Measurements from ENCODE around the gene KLRF2.

Gene KLRF2

GRCh38 chr12:9935026-9935425, 53.7 kb downstream of the KLRF2 start:
- no peak overlapping the region for H3K4me3 ChIP-seq (ENCODE audit: low read length, poor library complexity, severe bottlenecking)
- H2AFZ ChIP-seq (ENCODE audit: low read length): no peak overlapping the region
- H3K4me2 ChIP-seq (ENCODE audit: low read depth, low read length, poor library complexity, severe bottlenecking): no peak overlapping the region
- H4K20me1 ChIP-seq (ENCODE audit: insufficient read depth, low read length, poor library complexity, severe bottlenecking): peaks cover 27% of the 10 kb centered on the region
- H3K27me3 ChIP-seq (ENCODE audit: insufficient read depth, low read length, poor library complexity, severe bottlenecking): no peaks in the 10 kb centered on the region
- no peaks in the 10 kb centered on the region for H3K9me3 ChIP-seq (ENCODE audit: insufficient read depth, low read depth, low read length)
- no peaks in the 10 kb centered on the region for H3K9me2 ChIP-seq (replicated peaks; ENCODE audit: low read depth, low read length)
- 0 out of 2 replicates have a peak, but pooled peaks cover 5% of the 10 kb centered on the region for H3K36me3 ChIP-seq (ENCODE audit: insufficient read depth, low read length)
- H3K79me2 ChIP-seq (ENCODE audit: insufficient read depth, low read length): peaks cover 35% of the 10 kb centered on the region
- H3K9ac ChIP-seq (ENCODE audit: low read depth, low read length, poor library complexity, severe bottlenecking): no peak overlapping the region
- no peaks in the 10 kb centered on the region for H3F3A ChIP-seq (ENCODE audit: low read depth)
- peaks cover 27% of the 10 kb centered on the region for H3K4me1 ChIP-seq (ENCODE audit: insufficient read depth, low read length, poor library complexity, severe bottlenecking)
- TF ChIP-seq EZH2phosphoT487 (IDR thresholded peaks at IDR 0.05; ENCODE audit: borderline replicate concordance): no peak

DNA sequence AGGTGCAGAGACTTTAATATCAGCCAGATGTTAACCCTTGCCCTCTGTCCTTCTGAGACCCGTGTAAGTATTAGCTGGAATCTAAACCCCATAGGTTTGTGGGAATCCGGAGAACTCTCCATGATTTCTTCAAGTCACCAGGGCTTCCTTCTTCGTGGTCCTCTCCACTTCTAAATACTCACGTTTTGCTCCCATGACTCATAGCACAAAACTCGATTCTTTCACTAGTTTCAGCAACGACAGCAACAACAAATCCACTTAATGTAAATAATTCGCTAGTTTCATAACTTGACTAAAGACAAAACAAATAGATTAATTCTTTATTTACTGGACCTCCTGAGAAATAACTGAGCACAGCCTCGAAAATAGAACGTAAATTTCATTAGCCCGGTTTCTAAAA, 55.3 kb downstream of the KLRF2 start:
- peaks cover 29% of the 10 kb centered on the region for H3K4me1 ChIP-seq (ENCODE audit: insufficient read depth, low read length, poor library complexity, severe bottlenecking)
- no peak for TF ChIP-seq CTCF (conservative IDR thresholded peaks at IDR 0.05; ENCODE audit: low read length)
- TF ChIP-seq EZH2phosphoT487 (IDR thresholded peaks at IDR 0.05; ENCODE audit: borderline replicate concordance): no peak
- H3K36me3 ChIP-seq (ENCODE audit: insufficient read depth, low read length): 0 out of 2 replicates have a peak, but pooled peaks cover 5% of the 10 kb centered on the region
- no peak overlapping the region for H2AFZ ChIP-seq (ENCODE audit: low read length)
- no peaks in the 10 kb centered on the region for H3K9me3 ChIP-seq (ENCODE audit: insufficient read depth, low read depth, low read length)
- no peaks in the 10 kb centered on the region for H3F3A ChIP-seq (ENCODE audit: low read depth)
- peaks cover 51% of the 10 kb centered on the region for H3K79me2 ChIP-seq (ENCODE audit: insufficient read depth, low read length)
- H3K9ac ChIP-seq (ENCODE audit: low read depth, low read length, poor library complexity, severe bottlenecking): no peak overlapping the region
- H4K20me1 ChIP-seq (ENCODE audit: insufficient read depth, low read length, poor library complexity, severe bottlenecking): peaks cover 30% of the 10 kb centered on the region
- no peak overlapping the region for H3K4me2 ChIP-seq (ENCODE audit: low read depth, low read length, poor library complexity, severe bottlenecking)
- no peak overlapping the region for H3K4me3 ChIP-seq (ENCODE audit: low read length, poor library complexity, severe bottlenecking)
- no peaks in the 10 kb centered on the region for H3K9me2 ChIP-seq (replicated peaks; ENCODE audit: low read depth, low read length)
- no peaks in the 10 kb centered on the region for H3K27me3 ChIP-seq (ENCODE audit: insufficient read depth, low read length, poor library complexity, severe bottlenecking)

- no peaks in the 10 kb centered on the region for H3K9me2 ChIP-seq (replicated peaks; ENCODE audit: low read depth, low read length)
- H2AFZ ChIP-seq (ENCODE audit: low read length): no peak overlapping the region
- TF ChIP-seq EZH2phosphoT487 (IDR thresholded peaks at IDR 0.05; ENCODE audit: borderline replicate concordance) (no peak), CTCF (conservative IDR thresholded peaks at IDR 0.05; ENCODE audit: low read length) (peak; percentile 65)
These were observed 59.1 kb downstream of the KLRF2 start for GRCh38 chr12:9940375-9940774.

DNA sequence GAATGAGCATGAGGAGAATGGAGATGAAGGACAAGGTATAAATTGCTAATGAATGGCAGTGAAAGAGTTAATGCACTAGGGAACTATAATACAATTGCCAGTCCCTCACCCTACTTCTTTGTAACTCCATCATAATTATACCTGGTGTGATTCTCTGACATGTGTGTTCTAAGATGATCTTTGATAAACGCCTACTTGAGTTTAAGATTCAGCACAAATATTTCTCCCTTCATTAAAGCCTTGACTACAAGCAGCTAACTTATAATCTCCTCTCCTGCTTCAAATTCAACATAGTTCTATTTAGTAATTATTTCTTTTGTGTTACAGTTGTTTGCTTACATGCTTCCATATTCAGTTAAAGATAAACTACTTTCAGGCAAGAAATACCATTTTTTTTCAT, 60.5 kb downstream of the KLRF2 start:
- H3K9me3 ChIP-seq (ENCODE audit: insufficient read depth, low read depth, low read length): no peaks in the 10 kb centered on the region
- peaks cover 55% of the 10 kb centered on the region for H3K4me1 ChIP-seq (ENCODE audit: insufficient read depth, low read length, poor library complexity, severe bottlenecking)
- H3K9me2 ChIP-seq (replicated peaks; ENCODE audit: low read depth, low read length): no peaks in the 10 kb centered on the region
- H4K20me1 ChIP-seq (ENCODE audit: insufficient read depth, low read length, poor library complexity, severe bottlenecking): peaks cover 34% of the 10 kb centered on the region
- H3K36me3 ChIP-seq (ENCODE audit: insufficient read depth, low read length): 0 out of 2 replicates have a peak, but pooled peaks cover 5% of the 10 kb centered on the region
- no peak overlapping the region for H2AFZ ChIP-seq (ENCODE audit: low read length)
- no peak for TF ChIP-seq EZH2phosphoT487 (IDR thresholded peaks at IDR 0.05; ENCODE audit: borderline replicate concordance)
- no peak for TF ChIP-seq CTCF (conservative IDR thresholded peaks at IDR 0.05; ENCODE audit: low read length)
- H3K79me2 ChIP-seq (ENCODE audit: insufficient read depth, low read length): peaks cover 60% of the 10 kb centered on the region
- H3K9ac ChIP-seq (ENCODE audit: low read depth, low read length, poor library complexity, severe bottlenecking): peak overlapping the region; percentile 95
- H3K4me2 ChIP-seq (ENCODE audit: low read depth, low read length, poor library complexity, severe bottlenecking): peak overlapping the region; percentile 88
- H3F3A ChIP-seq (ENCODE audit: low read depth): no peaks in the 10 kb centered on the region
- peak overlapping the region; percentile 82 for H3K4me3 ChIP-seq (ENCODE audit: low read length, poor library complexity, severe bottlenecking)
- H3K27me3 ChIP-seq (ENCODE audit: insufficient read depth, low read length, poor library complexity, severe bottlenecking): no peaks in the 10 kb centered on the region

More at GRCh38 chr12:9940375-9940774, 59.1 kb downstream of the KLRF2 start:
- no peaks in the 10 kb centered on the region for H3K9me3 ChIP-seq (ENCODE audit: insufficient read depth, low read depth, low read length)
- peak overlapping the region; percentile 82 for H3K4me3 ChIP-seq (ENCODE audit: low read length, poor library complexity, severe bottlenecking)
- peak overlapping the region; percentile 88 for H3K4me2 ChIP-seq (ENCODE audit: low read depth, low read length, poor library complexity, severe bottlenecking)
- H3K79me2 ChIP-seq (ENCODE audit: insufficient read depth, low read length): peaks cover 67% of the 10 kb centered on the region
- peaks cover 34% of the 10 kb centered on the region for H4K20me1 ChIP-seq (ENCODE audit: insufficient read depth, low read length, poor library complexity, severe bottlenecking)
- peak overlapping the region; percentile 95 for H3K9ac ChIP-seq (ENCODE audit: low read depth, low read length, poor library complexity, severe bottlenecking)
- 0 out of 2 replicates have a peak, but pooled peaks cover 5% of the 10 kb centered on the region for H3K36me3 ChIP-seq (ENCODE audit: insufficient read depth, low read length)
- no peaks in the 10 kb centered on the region for H3F3A ChIP-seq (ENCODE audit: low read depth)
- H3K4me1 ChIP-seq (ENCODE audit: insufficient read depth, low read length, poor library complexity, severe bottlenecking): peaks cover 50% of the 10 kb centered on the region
- H3K27me3 ChIP-seq (ENCODE audit: insufficient read depth, low read length, poor library complexity, severe bottlenecking): no peaks in the 10 kb centered on the region
